Left hindlimb (tissue), 1 donor: Measurements from ENCODE around the gene SPEF2.

Experiments
- DNase-seq: peaks from one replicate; pipeline ENCODE4 v3.0.0-alpha.2; 2018

SPEF2 gene

DNA sequence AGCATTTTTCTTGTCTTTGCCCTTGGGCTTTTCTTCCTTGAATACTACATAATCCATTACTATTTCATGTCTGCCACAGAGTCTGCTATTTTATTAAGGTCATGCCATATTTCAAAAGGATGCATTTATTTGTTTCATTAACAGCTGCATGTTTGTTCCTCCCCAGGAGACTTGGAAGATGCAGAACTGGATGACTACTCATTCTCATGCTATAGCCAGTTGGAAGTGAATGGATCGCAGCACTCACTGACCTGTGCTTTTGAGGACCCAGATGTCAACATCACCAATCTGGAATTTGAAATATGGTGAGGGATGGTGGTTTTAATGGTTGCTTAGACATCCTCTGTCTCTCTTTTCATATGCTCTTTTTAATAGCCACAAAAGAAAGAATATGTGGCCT is 243.0 kb downstream of the SPEF2 start:
- DNase-seq: no peak

DNA sequence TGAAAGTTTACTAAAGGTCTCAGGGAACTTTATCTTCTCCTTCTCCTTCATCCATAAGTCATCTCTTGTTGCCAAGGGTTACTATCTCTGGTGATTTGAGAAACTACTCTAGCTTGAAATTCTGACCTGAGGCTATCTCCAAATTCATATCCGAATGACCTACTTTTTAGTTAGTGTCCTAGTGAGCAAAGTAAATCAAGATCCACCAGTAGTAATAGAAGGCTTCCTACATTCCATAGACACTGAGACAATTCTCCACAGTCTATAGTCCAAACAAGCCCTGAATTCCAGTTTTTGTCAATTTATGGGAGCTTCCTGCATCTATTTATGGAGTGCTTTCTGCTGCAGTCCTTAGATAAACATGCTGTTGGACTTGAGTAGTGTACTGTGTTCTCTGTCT is 244.1 kb downstream of the SPEF2 start:
- DNase-seq: no peak

DNA sequence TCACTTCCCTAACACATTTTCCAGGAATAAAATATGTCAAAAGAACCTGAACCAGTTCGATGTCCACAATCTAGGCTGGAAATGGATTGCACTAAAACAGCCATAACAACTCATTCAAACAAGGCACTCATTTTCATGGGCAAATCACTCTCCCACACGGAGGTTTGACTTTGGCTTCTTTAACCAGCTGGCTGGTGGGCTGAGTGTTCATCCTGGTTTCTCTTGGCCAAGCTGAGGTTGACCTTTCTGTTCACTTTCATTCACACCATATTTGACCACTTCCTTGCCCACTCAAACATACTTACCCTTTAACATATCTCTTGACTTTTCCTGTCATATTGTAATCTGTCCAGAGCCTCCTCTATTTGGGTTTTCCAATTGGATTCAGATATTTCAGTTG is 244.5 kb downstream of the SPEF2 start:
- DNase-seq: no peak

DNA sequence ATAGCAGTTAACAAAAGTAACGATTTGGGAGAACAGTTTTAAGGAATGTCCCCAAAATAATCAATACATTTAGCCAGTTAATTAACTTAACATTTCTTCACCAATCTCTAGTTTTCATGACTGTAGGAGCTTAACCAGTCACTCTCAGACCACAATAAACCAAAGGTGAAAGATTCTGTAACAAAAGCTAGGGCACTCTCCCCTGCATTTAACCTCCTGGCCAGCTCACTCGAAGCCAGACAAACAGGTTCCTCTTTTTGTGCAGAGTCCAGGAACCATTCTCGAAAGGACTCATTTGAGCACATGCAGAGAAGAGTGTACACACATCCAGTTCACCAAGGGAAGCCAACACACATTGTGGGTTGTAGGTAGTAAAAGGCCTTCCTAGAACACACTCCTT is 245.5 kb downstream of the SPEF2 start:
- DNase-seq: no peak
